NCI-H2227 (cell line): ENCODE measurements around the gene RDH16.
"Not testable (repeated sequence)": the region's sequence is repeated elsewhere in the genome, so short reads cannot be mapped to it uniquely, and the experiment has no call there.

Source experiments
- DNase-seq: peaks from one replicate; lab custom pipeline; 2025; ENCODE audit not compliant: unreplicated experiment; lab: John Stamatoyannopoulos, UW

RDH16 gene

DNA sequence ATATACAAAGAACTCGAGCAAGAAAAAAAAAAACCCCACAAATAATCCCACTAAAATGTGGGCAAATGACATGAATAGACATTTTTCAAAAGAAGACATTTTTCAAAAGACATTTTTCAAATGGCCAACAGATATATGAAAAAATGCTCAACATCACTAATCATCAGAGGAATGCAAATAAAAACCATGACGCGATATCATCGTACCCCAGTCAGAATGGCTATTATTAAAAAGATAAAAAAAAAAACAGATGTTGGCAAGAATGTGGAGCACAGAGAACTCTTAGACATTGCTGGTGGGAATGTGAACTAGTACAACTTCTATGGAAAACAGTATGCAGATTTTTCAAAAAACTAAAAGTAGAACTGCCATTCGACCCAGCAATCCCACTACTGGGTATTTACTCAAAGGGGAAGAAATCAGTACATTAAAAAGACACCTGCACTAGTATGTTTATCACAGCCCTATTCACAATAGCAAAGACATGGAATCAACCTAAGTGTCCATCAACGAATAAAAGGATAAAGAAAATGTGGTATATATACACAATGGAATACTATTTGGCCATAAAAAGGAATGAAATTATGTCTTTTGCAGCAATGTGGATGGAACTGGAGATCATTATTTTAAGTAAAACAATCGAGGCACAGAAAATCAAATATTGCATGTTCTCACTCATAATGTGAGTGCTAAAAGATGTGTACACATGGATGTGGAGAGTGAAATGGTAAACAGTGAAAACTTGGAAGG, 32.6 kb upstream of the RDH16 start:
- DNase-seq = no peak

DNA sequence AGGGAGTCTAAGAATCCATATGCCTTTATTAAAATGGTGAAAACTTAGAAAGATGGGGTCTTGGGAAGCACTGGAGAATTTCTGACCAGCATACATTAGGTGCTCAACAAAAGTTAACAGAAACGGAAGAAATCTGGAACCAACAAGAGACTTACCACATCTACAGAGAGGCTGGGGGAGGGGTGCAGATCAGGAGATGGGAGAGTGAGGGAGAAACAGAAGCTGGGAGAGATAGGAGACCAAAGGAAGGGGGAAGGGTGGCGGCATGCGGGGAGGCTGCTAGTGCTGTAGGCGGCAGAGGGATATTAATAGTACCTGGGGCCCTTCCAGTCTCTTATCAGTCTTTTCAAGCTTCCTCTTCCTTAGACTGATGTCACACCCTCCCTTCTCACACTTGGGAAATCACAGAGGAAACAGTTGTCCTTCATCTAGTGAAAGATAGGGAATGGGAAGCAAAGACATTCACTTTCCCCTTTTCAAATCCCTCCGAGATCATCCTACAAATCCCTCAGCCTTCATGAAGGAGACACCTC, 30.9 kb upstream of the RDH16 start:
- DNase-seq = no peak

DNA sequence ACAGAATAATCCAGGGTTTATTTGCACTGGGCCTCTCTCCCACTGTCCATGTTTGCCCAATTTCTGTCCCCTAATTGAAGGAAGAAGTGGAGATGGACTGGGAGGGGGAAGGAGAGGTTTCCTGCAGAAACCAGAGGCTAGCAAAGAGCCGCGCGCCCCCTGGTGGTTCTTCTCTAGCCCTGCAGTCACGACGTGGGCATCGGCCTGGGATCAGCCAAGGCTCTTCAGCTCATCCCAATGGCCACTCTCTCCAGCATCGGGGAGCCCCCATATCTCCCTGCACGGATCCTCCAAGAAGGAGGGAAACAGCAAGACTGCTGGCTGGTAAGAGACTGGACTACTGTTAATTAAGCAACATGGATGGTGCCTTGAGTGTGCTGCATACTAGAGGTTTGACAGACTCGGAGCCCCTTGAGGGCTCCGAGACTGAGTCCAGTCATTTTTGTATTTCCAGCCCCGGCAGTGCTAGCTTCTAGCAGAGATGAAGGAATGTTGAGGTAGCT, 30.2 kb upstream of the RDH16 start:
- DNase-seq = peak; percentile 71

DNA sequence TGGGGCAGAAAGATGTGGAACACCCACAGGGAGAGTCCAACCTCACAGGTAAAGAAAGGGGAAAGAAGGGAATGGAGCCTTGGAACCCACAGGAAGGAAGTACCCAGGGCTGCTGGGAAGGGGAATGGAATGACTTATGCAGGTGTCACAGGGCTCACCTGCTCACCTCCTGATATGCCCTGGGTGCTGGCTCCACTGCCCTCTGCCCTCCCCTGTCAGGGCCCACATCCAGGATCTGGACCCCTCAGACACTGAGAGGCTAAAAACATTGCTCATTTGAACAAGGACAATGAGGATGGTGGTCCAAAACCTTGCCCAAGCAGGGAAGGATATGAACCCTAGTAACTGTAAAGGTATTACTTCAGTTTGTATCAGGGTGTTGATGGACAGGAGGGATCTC, 29.6 kb upstream of the RDH16 start:
- no peak for DNase-seq

DNA sequence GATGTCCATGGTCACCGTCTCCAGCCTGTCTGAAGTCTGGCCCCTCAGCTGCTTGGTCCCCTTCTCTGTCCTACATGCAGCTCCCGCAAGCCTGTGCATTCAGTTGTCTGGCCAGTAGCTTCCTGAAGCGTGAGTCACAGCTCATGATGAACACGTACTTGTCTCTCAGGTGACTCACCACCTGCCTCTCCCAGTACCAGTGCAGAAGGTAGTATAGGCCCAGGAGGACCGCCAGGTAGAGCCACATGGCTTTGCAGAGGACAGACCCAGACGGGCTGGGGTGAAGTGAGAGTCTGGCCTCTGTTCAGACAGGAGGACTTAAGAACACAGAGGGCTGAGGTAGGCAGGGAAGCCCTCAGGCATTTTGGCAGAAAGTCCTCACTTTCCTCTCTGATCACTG, 28.3 kb upstream of the RDH16 start:
- not testable (repeated sequence) for DNase-seq

DNA sequence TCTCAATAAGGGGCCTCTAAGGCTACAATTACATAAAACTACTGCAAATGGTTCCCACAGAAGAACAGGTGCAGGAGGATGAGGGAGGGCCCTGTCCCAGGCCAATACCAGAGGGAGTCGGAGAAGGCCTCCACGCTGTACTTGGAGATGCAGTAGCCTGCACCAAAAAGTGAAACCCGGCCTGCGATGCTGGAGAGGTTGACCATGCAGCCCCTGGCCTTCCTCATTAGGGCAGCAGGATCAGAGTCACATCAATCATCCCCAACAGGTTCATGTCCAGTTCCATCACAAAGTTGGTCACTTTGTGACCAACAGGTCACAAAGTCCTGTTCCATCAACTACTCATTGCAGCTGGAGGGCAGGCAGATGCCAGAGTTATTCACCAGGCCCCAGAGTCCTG, 26.0 kb upstream of the RDH16 start:
- DNase-seq = no peak

DNA sequence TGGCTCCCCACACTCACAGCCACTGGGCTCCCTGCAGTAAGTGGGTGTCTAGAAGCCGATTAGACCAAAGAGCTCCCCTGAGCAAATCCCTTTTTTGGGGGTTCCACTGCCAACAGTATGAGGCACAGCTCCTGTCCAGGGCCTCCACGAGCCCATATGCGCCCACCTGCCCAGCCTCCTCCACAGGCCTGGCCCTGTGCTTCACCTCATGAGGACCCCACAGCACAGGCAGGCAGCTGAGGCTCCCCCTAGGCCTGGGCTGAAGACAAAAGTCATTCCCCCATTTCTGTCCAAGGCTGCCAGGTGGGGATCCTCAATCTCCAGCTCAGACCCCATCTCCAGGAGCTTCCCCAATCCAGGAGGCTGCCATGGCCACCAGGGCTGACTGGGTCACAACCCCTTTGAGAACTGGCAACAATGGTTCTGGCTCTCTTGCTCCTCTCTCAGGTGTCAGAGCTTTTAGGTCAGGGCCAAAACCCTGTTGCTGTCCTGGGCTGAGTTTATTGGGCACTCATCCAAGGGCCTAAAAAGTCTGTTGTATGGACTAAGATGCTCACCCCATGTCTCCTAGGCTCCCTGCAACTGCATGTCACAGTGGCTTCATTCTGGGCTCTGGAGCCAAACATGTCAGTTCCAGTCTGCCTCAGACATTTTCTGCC, 25.3 kb upstream of the RDH16 start:
- not testable (repeated sequence) for DNase-seq

DNA sequence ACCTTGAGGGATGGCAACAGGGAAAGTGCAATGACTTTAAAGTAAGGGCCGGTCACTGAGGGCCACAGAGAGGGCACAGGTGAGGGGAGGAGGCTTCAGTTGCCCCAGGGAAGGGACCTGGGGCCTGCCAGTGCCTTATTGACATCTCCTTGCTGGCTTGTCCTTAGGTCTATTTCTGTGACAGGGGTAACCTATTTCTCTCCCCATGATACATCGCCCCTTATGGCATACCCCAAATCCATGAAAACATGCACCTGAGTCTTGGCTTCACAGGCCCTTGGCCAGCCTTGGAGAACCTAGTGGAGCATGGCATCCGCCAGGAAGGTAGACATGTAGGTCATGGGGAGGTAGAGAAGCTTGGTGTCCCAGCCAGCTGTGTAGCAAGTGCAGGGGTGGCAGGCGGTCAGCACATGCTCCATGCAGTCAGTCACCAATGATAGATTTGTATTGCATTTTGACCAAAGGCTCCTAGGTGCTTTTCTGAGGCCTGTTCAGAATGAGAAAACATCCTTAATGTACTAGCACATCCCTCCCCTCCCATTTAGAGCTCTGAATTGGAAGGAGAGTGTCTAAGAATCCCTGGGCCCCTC, 23.6 kb upstream of the RDH16 start:
- DNase-seq = no peak

DNA sequence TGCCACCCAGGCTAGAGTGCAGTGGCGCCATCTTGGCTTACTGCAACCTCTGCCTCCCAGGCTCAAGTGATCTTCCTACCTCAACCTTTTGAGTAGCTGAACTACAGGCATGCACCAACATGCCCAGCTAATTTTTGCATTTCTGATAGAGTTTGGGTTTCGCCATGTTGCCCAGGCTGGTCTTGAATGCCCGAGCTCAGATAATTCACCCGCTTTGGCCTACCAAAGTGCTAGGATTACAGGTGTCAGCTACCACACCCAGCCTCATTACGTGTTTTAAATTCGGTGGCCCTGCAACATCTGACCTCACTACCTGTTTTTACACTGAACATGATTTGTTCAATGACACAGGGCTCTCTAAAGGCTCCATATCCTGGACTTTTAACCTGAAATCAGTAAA, 22.9 kb upstream of the RDH16 start:
- no peak for DNase-seq

DNA sequence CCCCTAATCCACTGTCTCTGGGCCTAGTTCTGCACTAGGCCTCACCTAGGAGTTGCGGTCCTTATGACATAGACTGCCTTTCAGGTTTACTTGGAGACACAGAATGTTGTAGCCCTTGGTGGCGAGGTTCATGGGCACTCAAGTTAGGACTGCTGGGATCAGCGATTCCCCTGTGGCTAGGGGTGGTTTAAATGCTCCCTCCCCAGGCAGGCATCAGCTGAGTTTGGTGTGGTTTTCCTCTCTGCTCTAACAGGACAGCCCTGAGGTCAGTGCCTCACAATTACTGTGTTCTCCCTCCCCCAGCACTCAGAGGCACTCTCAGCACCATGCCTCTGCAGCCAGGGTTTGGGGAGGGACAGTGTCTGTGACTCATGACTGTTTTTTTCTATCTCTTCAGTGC, 22.2 kb upstream of the RDH16 start:
- DNase-seq = no peak

DNA sequence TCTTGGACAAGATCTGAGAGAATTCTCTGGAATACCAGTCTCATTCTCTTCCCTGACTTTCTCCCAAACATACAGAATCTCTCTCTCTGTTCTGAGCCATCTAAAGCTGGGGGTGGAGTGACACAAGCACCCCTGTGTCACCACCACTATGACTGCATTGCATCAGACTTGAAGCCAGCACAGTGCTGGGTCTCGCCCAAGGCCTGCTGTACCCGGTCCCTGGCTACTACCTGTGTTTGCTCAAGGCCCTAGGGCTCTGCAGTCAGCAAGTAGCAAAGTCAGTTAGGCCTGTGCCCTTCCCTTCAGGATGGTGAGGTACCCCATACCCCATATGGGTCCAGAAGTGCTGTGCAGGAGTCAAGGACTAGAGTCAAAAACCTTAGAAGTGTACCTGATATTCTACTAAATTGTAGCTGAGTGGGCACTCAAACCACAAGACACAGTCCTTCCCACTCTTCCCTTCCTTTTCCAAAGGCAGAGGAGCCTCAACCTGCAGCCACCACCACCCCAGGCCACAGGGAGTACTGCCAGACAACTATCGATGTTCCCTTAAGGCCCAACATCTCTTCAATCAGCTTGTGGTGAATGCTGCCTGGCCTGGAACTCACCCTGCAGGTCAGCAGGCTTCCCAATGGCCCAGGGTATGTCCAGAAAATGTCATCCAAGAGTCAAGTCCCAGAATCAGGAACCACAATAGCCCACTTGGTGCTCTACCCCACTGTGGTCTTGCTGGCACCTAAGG, 21.2 kb upstream of the RDH16 start:
- no peak for DNase-seq

DNA sequence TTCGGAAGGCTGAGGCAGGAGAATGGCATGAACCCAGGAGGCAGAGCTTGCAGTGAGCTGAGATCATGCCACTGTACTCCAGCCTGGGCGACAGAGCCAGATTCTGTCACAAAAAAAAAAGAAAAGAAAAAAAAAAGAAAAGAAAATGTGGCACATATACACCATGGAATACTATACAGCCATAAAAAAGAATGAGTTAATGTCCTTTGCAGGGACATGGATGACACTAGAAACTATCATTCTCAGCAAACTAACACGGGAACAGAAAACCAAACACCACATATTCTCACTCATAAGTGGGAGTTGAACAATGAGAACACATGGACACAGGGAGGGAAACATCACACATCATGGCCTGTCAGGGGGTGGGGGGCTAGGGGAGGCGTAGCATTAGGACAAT, 20.0 kb upstream of the RDH16 start:
- not testable (repeated sequence) for DNase-seq

DNA sequence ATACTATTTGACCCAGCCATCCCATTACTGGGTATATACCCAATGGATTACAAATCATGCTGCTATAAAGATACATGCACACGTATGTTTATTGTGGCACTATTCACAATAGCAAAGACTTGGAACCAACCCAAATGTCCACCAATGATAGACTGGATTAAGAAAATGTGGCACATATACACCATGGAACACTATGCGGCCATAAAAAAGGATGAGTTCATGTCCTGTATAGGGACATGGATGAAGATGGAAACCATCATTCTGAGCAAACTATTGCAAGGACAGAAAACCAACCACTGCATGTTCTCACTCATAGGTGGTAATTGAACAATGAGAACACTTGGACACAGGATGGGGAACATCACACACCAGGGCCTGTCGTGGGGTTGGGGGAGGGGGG, 16.8 kb upstream of the RDH16 start:
- DNase-seq = not testable (repeated sequence)

DNA sequence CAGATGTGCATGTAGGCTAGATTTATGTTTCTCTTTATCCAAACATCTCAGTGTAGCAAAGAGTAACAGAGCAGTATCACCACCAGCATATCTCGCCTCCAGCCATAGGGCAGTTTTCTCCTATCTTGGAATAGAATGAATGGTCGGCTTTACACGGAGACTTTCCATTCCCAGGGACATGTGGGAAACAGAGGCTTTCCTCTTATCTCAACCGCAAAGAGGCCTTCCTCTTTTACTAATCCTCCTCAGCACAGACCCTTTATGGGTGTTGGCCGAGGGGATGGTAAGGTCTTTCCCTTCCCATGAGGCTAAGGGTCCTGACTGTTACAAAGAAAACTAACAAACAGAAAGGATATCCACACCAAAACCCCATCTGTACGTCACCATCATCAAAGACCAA, 11.5 kb upstream of the RDH16 start:
- not testable (repeated sequence) for DNase-seq

DNA sequence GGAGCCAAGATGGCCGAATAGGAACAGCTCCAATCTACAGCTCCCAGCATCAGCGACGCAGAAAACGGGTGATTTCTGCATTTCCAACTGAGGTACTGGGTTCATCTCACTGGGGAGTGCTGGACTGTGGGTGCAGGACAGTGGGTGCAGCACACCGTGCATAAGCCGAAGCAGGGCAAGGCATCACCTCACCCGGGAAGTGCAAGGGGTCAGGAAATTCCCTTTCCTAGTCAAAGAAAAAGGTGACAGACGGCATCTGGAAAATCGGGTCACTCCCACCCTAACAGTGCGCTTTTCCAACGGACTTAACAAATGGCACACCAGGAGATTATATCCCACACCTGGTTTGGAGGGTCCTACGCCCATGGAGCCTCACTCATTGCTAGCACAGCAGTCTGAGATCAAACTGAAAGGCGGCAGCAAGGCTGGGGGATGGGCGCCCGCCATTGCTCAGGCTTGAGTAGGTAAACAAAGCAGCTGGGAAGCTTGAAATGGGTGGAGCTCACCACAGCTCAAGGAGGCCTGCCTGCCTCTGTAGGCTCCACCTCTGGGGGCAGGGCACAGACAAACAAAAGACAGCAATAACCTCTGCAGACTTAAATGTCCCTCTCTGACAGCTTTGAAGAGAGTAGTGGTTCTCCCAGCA, 8.7 kb upstream of the RDH16 start:
- DNase-seq = not testable (repeated sequence)

DNA sequence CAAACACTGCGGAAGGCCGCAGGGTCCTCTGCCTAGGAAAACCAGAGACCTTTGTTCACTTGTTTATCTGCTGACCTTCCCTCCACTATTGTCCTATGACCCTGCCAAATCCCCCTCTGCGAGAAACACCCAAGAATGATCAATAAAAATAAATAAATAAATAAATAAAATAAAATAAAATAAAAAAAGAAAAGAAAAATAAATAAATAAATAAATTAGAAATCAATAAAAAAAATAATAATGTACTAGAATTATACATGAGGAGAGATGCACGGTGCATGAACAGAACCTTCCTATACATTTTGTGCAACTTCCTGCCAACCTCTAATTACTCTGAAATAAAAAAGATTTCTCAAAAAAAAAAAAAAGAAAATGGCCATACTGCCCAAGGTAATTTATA, 7.7 kb upstream of the RDH16 start:
- DNase-seq = not testable (repeated sequence)

DNA sequence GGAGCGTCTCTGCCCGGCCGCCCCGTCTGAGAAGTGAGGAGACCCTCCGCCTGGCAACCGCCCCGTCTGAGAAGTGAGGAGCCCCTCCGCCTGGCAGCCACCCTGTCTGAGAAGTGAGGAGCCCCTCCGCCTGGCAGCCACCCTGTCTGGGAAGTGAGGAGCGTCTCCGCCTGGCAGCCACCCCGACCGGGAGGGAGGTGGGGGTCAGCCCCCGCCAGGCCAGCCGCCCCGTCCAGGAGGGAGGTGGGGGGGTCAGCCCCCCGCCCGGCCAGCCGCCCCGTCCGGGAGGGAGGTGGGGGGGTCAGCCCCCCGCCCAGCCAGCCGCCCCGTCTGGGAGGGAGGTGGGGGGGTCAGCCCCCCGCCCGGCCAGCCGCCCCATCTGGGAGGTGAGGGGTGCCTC, 6.1 kb upstream of the RDH16 start:
- not testable (repeated sequence) for DNase-seq

DNA sequence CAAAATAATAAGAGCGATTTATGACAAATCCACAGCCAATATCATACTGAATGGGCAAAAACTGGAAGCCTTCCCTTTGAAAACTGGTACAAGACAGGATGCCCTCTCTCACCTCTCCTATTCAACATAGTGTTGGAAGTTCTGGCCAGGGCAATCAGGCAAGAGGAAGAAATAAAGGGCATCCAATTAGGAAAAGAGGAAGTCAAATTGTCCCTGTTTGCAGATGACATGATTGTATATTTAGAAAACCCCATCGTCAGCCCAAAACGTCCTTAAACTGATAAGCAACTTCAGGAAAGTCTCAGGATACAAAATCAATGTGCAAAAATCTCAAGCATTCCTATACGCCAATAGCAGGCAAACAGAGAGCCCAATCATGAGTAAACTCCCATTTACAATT, 4.8 kb upstream of the RDH16 start:
- DNase-seq = not testable (repeated sequence)

DNA sequence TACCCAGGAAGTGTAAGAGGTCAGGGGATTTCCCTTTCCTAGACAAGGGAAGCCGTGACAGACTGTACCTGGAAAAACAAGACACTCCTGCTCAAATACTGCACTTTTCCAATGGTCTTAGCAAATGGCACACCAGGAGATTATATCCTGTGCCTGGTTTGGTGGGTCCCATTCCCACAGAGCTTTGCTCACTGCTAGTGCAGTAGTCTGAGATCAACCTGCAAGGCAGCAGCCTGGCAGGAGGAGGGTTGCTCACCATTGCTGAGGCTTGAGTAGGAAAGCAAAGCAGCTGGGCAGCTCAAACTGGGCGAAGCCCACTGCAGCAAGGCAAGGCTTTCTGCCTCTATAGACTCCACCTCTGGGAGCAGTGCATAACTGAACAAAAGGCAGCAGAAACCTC, 1.0 kb upstream of the RDH16 start:
- no peak for DNase-seq

DNA sequence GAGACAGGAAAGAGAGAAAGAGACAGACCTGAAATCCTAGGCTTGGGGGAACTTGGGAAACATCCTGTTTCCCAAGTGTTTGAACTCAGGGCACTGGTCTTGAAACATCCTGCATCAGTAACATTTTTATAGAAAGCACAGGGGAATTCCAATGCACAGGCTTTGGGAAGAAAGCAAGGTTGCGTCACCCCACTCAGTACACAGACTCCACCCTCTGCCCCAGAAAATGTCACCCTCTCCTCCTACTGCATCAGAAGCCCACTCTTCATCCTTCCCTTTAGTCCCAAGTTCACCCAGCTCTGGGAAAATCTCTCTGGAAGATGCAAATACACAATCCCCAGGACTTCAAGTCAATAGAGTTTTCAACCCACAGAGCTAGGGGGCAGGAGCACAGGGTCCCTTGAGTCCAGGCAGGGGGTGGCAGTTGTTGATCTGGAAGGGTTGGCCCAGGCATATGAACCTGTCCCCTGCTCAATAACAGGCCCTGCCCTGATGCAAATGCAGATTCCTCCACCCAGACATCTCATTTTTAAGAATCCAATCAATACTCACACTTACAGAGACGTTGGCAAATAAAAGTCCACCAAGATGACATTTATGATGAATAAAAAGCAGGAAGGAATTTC, 1.7 kb downstream of the RDH16 start:
- no peak for DNase-seq
